H9 (cell line): ENCODE results near the gene MEIS3. TPM values are rescaled to one million over a fixed set of nuclear protein-coding genes. Genes with fewer than 3 reads are reported as not detected.

Experiments used
- DNase-seq: peaks from one replicate; pipeline ENCODE4 v3.0.0-alpha.2; 2017
- H2AFZ ChIP-seq: one replicate; pipeline ENCODE4 v1.6.1; 2013; ENCODE audit warnings: mild to moderate bottlenecking, low read length, control low read depth, moderate library complexity
- H2AK5ac ChIP-seq: 2 replicates; pipeline ENCODE4 v1.6.1; 2013; ENCODE audit warnings: low read length, control low read depth, mixed read lengths; ENCODE audit not compliant: insufficient read length
- H2BK120ac ChIP-seq: one replicate; pipeline ENCODE4 v1.6.1; 2013; ENCODE audit warnings: low read depth, mild to moderate bottlenecking, low read length, control low read depth, inconsistent platforms; ENCODE audit not compliant: poor library complexity, severe bottlenecking
- H2BK12ac ChIP-seq: 2 replicates; pipeline ENCODE4 v1.6.1; 2013; ENCODE audit warnings: low read length, control low read depth, mixed read lengths, low read depth; ENCODE audit not compliant: insufficient read length
- H2BK15ac ChIP-seq: 2 replicates; pipeline ENCODE4 v1.6.1; 2013; ENCODE audit warnings: low read depth, low read length, control low read depth
- H2BK20ac ChIP-seq: one replicate; pipeline ENCODE4 v1.6.1; 2013; ENCODE audit warnings: low read depth, mild to moderate bottlenecking, low read length, control low read depth, inconsistent platforms; ENCODE audit not compliant: poor library complexity, severe bottlenecking
- H2BK5ac ChIP-seq: 2 replicates; pipeline ENCODE4 v1.6.1; 2013; ENCODE audit warnings: low read length, control low read depth, mixed read lengths; ENCODE audit not compliant: insufficient read length
- H3K14ac ChIP-seq: 2 replicates; pipeline ENCODE4 v1.6.1; 2013; ENCODE audit warnings: low read length, control low read depth; ENCODE audit not compliant: insufficient read depth
- H3K18ac ChIP-seq: 2 replicates; pipeline ENCODE4 v1.6.1; 2013; ENCODE audit warnings: low read depth, mild to moderate bottlenecking, mixed read lengths, low read length, control low read depth; ENCODE audit not compliant: insufficient read length
- H3K23ac ChIP-seq: 2 replicates; pipeline ENCODE4 v1.6.1; 2013; ENCODE audit warnings: low read length, control low read depth, mixed read lengths, low read depth; ENCODE audit not compliant: insufficient read length
- H3K23me2 ChIP-seq: 2 replicates; pipeline ENCODE4 v1.6.1; 2013; ENCODE audit warnings: low read depth, mild to moderate bottlenecking, mixed read lengths, low read length, control low read depth; ENCODE audit not compliant: insufficient read length, poor library complexity, severe bottlenecking
- H3K27ac ChIP-seq: 2 replicates; pipeline ENCODE4 v1.5.1; 2013; ENCODE audit warnings: low read length, control low read depth, mixed read lengths, low read depth; ENCODE audit not compliant: insufficient read length
- H3K27me3 ChIP-seq: 2 replicates; pipeline ENCODE4 v1.6.1; 2013; ENCODE audit warnings: low read length, control low read depth, inconsistent platforms; ENCODE audit not compliant: insufficient read depth
- H3K4ac ChIP-seq: 2 replicates; pipeline ENCODE4 v1.6.1; 2013; ENCODE audit warnings: low read depth, mild to moderate bottlenecking, control low read depth, inconsistent platforms, low read length, moderate library complexity
- H3K4me1 ChIP-seq: 2 replicates; pipeline ENCODE4 v1.6.1; 2013; ENCODE audit warnings: low read length, control low read depth, inconsistent platforms; ENCODE audit not compliant: insufficient read depth
- H3K4me2 ChIP-seq: 2 replicates; pipeline ENCODE4 v1.6.1; 2013; ENCODE audit warnings: low read length, control low read depth, mixed read lengths; ENCODE audit not compliant: insufficient read length, insufficient read depth
- H3K56ac ChIP-seq: 2 replicates; pipeline ENCODE4 v1.6.1; 2013; ENCODE audit warnings: low read depth, mild to moderate bottlenecking, mixed read lengths, low read length, control low read depth; ENCODE audit not compliant: insufficient read length
- H3K79me1 ChIP-seq: 2 replicates; pipeline ENCODE4 v1.6.1; 2013; ENCODE audit warnings: low read depth, mild to moderate bottlenecking, moderate library complexity, low read length, control low read depth, inconsistent platforms; ENCODE audit not compliant: insufficient read depth, poor library complexity, severe bottlenecking
- H3K79me2 ChIP-seq: 2 replicates; pipeline ENCODE4 v1.6.1; 2013; ENCODE audit warnings: low read length, control low read depth, inconsistent platforms; ENCODE audit not compliant: insufficient read depth
- H3K9ac ChIP-seq: 2 replicates; pipeline ENCODE4 v1.6.1; 2013; ENCODE audit warnings: low read length, control low read depth, mixed read lengths; ENCODE audit not compliant: insufficient read length; ENCODE audit errors: extremely low read depth
- H3K9me3 ChIP-seq: one replicate; pipeline ENCODE4 v1.6.1; 2013; ENCODE audit warnings: low read depth, low read length, inconsistent platforms; ENCODE audit not compliant: control insufficient read depth
- H3T11ph ChIP-seq: one replicate; pipeline ENCODE4 v1.6.1; 2013; ENCODE audit warnings: mild to moderate bottlenecking, low read length, control low read depth, inconsistent platforms
- H4K20me1 ChIP-seq: one replicate; pipeline ENCODE4 v1.6.1; 2013; ENCODE audit not compliant: control insufficient read depth, insufficient read length, insufficient read depth
- H4K5ac ChIP-seq: 2 replicates; pipeline ENCODE4 v1.6.1; 2013; ENCODE audit warnings: low read depth, mild to moderate bottlenecking, mixed read lengths, low read length, control low read depth; ENCODE audit not compliant: insufficient read length
- H4K8ac ChIP-seq: replicated peaks from 2 replicates; pipeline ENCODE4 v1.6.1; 2013; ENCODE audit warnings: low read length, control low read depth, mixed read lengths, low read depth; ENCODE audit not compliant: insufficient read length
- H4K91ac ChIP-seq: 2 replicates; pipeline ENCODE4 v1.6.1; 2013; ENCODE audit warnings: low read depth, mild to moderate bottlenecking, moderate library complexity, mixed read lengths, low read length, control low read depth; ENCODE audit not compliant: insufficient read length
- H3K27ac Mint-ChIP-seq, 3 experiments: 2 replicates in 2 of 3; 3 replicates in 1 of 3; pipeline ENCODE4 v1.8.0; 2020 to 2021; ENCODE audit warnings: mixed read lengths in 3 of 3, mild to moderate bottlenecking in 1 of 3, moderate library complexity in 1 of 3
- H3K27me3 Mint-ChIP-seq: 2 replicates; pipeline ENCODE4 v1.8.0; 2021; ENCODE audit warnings: low read depth, mild to moderate bottlenecking, moderate library complexity, mixed read lengths
- H3K36me3 Mint-ChIP-seq, 3 experiments: 2 replicates in 2 of 3; 3 replicates in 1 of 3; pipeline ENCODE4 v1.8.0; 2020 to 2021; ENCODE audit warnings: low read depth in 3 of 3, mixed read lengths in 3 of 3; ENCODE audit not compliant: insufficient read depth in 1 of 3
- H3K4me1 Mint-ChIP-seq, 2 experiments: 2 replicates each; pipeline ENCODE4 v1.8.0; 2020; ENCODE audit warnings: mixed read lengths in 2 of 2
- H3K4me3 Mint-ChIP-seq, 2 experiments: 2 replicates in 1 of 2; 3 replicates in 1 of 2; pipeline ENCODE4 v1.8.0; 2020 to 2021; ENCODE audit warnings: mild to moderate bottlenecking in 2 of 2, mixed read lengths in 2 of 2, moderate library complexity in 1 of 2
- H3K9me3 Mint-ChIP-seq, 2 experiments: 2 replicates in 1 of 2; 3 replicates in 1 of 2; pipeline ENCODE4 v1.8.0; 2020; ENCODE audit warnings: mild to moderate bottlenecking in 2 of 2, mixed read lengths in 2 of 2, moderate library complexity in 1 of 2
- WGBS: extraction: QIAGEN DNeasy Blood & Tissue Kit; methylation state at CpG from one replicate; pipeline ENCODE4 v1.1.7; 2013; ENCODE audit warnings: missing lambda C conversion rate, low lambda C conversion rate, mixed read lengths; ENCODE audit not compliant: insufficient read length; ENCODE audit errors: extremely low coverage; 5-methylcytosine and 5-hydroxymethylcytosine counted together
- total RNA-seq: library from RNA; stranded (reverse); gene quantifications from 2 replicates; pipeline ENCODE4 v1.2.1, GENCODE V29; 2021
- TF ChIP-seq, protein P1 (sequence below): fragments of 200-600 bp; sonication (generic); conservative IDR thresholded peaks from 3 replicates; pipeline ENCODE4 v1.8.0; 2021; ENCODE audit warnings: antibody characterized with exemption, mild to moderate bottlenecking

Gene MEIS3
- total RNA-seq, 1 experiment from 2014 or later, result 44.0 TPM

DNA sequence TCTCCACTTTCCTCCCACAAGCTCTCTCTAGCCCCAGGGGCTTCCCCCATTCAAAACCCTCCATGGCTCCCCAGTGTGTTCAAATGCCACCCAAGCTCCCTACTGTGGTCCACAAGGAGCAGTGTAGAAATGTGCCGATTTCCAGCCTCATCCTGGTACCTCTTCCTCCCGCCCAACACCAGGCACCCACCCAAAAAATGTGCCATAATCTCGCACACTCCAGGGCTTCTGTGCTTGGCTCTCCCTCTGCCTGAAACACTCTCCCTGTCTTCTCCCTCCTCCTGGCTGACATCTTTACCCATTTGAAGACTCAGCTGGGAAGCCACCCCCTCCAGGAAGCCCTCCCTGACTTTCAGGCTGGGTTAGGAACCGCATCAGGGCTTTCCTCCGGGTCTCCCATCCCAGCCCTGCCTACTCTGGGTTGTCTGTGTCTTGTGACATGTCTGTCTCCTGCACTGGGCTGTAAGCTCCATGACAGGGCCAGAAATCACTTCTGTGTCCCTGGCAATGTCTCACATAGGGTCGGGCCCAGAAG lies 16.6 kb upstream of the MEIS3 start:
- no peak overlapping the region for H3K9ac ChIP-seq
- peaks cover 4% of the 10 kb centered on the region for H3K27me3 Mint-ChIP-seq
- H3K27ac Mint-ChIP-seq, result no peak overlapping the region; a peak in 1 of 7 replicates
- H3K79me1 ChIP-seq, result no peaks in the 10 kb centered on the region
- H2BK5ac ChIP-seq, result no peak overlapping the region
- H3K23me2 ChIP-seq, result no peaks in the 10 kb centered on the region
- H3K4me1 ChIP-seq, result no peaks in the 10 kb centered on the region
- H2AFZ ChIP-seq, result no peak overlapping the region
- H3K9me3 ChIP-seq, result no peaks in the 10 kb centered on the region
- no peak overlapping the region for H2BK120ac ChIP-seq
- H2AK5ac ChIP-seq, result no peak overlapping the region
- H4K8ac ChIP-seq, result no peak overlapping the region
- no peak overlapping the region for H2BK12ac ChIP-seq
- WGBS, result no CpG with 5 or more reads among the region's 6 CpGs
- H3K4ac ChIP-seq, result no peak overlapping the region
- no peak overlapping the region for H3K18ac ChIP-seq
- no peaks in the 10 kb centered on the region for H3K79me2 ChIP-seq
- no peak overlapping the region for H3K56ac ChIP-seq
- no peak overlapping the region for H3K4me3 Mint-ChIP-seq
- H4K91ac ChIP-seq, result no peak overlapping the region
- H4K20me1 ChIP-seq, result no peaks in the 10 kb centered on the region
- H3K36me3 Mint-ChIP-seq, result no peaks in the 10 kb centered on the region; a peak in 1 of 7 replicates
- peaks cover 5 to 13% of the 10 kb centered on the region in 2 experiments for H3K4me1 Mint-ChIP-seq
- no peak overlapping the region for H3K27ac ChIP-seq
- H3T11ph ChIP-seq, result no peak overlapping the region
- TF ChIP-seq, protein P1, sequence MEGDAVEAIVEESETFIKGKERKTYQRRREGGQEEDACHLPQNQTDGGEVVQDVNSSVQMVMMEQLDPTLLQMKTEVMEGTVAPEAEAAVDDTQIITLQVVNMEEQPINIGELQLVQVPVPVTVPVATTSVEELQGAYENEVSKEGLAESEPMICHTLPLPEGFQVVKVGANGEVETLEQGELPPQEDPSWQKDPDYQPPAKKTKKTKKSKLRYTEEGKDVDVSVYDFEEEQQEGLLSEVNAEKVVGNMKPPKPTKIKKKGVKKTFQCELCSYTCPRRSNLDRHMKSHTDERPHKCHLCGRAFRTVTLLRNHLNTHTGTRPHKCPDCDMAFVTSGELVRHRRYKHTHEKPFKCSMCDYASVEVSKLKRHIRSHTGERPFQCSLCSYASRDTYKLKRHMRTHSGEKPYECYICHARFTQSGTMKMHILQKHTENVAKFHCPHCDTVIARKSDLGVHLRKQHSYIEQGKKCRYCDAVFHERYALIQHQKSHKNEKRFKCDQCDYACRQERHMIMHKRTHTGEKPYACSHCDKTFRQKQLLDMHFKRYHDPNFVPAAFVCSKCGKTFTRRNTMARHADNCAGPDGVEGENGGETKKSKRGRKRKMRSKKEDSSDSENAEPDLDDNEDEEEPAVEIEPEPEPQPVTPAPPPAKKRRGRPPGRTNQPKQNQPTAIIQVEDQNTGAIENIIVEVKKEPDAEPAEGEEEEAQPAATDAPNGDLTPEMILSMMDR, result no peak
- H2BK15ac ChIP-seq, result no peak overlapping the region
- no peak overlapping the region for H3K23ac ChIP-seq
- H3K9me3 Mint-ChIP-seq, result no peaks in the 10 kb centered on the region; a peak in 1 of 5 replicates
- no peak overlapping the region for H3K4me2 ChIP-seq
- no peak overlapping the region for H3K14ac ChIP-seq
- H3K27me3 ChIP-seq, result no peaks in the 10 kb centered on the region
- no peak overlapping the region for H2BK20ac ChIP-seq
- no peak overlapping the region for H4K5ac ChIP-seq
- DNase-seq, result no peak
